ENCODE results near the gene WDR81.
A peak's percentile ranks its signal among the peaks of the same experiment; 100 is the strongest.
"Not testable (repeated sequence)": the region's sequence is repeated elsewhere in the genome, so short reads cannot be mapped to it uniquely, and the experiment has no call there.

Gene WDR81

DNA sequence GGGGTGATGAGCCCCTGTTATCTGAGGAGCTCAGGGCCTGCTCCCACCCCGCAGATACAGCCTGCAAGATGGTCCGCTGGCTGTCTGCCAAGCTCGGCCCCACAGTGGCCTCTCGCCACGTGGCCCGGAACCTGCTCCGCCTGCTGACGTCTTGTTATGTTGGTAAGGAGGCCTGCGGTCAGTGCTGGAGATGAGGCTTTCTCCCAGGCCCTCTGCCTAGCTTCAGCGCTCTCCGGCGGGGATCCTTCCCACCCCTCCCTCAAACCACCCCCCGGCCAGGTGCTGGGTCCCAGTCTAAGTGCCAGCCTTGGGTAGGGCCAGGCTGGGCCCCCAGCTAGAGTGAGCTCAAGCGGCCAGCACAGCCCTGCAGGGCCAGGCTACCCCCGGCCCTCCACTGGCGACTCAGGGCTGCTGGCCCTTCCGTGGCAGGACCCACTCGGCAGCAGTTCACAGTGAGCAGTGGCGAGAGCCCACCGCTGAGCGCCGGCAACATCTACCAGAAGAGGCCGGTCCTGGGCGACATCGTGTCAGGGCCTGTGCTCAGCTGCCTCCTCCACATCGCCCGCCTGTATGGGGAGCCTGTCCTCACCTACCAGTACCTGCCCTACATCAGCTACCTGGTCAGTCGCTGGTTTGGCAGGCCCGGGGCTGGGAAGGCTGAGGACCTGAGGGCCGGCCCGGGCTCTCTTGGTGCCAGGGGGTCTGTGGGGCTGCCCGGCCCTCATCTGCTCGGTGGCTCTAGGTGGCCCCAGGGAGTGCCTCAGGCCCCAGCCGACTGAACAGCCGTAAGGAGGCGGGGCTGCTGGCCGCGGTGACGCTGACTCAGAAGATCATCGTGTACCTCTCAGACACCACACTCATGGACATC lies 6.1 kb downstream of the WDR81 start:
- no peak for DNase-seq (ENCODE audit: low spot score)

DNA sequence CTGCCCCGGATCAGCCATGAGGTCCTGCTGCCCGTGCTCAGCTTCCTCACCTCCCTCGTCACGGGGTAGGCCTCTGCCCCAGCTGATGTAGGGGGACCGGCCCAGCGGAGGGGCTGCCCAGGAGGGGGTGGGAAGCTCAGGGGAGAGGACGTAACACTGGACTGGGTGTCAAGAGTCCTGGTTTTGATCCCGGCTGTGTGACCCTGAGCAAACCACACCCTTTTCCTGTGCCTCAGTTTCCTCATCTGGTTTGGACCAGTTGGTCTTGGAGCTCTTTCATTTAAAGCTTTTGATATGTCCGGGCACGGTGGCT lies 6.6 kb downstream of the WDR81 start:
- DNase-seq (ENCODE audit: low spot score) = no peak

DNA sequence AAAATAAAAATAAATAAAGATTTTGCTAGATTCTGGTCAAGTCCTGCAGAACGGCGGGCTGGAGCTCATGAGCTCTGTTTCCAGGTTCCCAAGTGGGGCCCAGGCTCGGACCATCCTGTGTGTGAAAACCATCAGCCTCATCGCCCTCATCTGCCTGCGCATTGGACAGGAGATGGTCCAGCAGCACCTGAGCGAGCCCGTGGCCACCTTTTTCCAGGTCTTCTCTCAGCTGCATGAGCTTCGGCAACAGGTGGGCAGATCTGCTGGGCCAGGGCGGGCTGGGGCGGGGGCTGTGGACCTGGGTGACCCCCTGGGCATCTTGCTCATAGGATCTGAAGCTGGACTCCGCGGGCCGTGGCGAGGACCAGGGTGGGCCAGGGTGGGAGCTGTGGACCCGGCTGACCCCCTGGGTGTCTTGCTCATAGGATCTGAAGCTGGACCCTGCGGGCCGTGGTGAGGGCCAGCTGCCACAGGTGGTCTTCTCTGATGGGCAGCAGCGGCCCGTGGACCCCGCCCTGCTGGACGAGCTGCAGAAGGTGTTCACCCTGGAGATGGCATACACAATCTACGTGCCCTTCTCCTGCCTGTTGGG lies 7.8 kb downstream of the WDR81 start:
- DNase-seq (ENCODE audit: low spot score) = no peak

- DNase-seq (ENCODE audit: low spot score) = peak; percentile 70
Measured at GRCh38 chr17:1732833-1733321, 8.4 kb downstream of the WDR81 start.

- DNase-seq (ENCODE audit: low spot score) = no peak
Measured at GRCh38 chr17:1733759-1734158, 9.3 kb downstream of the WDR81 start.

DNA sequence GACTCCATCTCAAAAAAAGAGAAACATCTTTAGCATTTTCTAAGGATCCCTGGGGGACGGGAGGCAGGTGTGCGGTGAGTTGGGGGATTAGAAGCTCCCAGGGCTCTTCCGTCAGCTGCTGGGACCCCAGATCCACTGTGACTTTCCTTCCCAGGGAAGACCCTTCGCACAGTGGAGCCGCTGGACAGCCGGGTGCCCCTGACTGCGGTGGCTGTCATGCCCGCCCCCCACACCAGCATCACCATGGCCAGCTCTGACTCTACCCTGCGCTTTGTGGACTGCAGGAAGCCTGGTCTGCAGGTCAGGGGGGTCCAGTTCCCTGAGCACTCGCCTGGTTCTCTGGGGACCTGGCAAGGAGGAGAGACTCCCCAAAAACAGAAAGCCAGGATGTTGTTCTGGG lies 10.9 kb downstream of the WDR81 start:
- no peak for DNase-seq (ENCODE audit: low spot score)

GRCh38 chr17:1735834-1736347 lies 11.4 kb downstream of the WDR81 start:
- no peak for DNase-seq (ENCODE audit: low spot score)

- no peak for DNase-seq (ENCODE audit: low spot score)
Measured at GRCh38 chr17:1736348-1737281, 12.1 kb downstream of the WDR81 start.

DNA sequence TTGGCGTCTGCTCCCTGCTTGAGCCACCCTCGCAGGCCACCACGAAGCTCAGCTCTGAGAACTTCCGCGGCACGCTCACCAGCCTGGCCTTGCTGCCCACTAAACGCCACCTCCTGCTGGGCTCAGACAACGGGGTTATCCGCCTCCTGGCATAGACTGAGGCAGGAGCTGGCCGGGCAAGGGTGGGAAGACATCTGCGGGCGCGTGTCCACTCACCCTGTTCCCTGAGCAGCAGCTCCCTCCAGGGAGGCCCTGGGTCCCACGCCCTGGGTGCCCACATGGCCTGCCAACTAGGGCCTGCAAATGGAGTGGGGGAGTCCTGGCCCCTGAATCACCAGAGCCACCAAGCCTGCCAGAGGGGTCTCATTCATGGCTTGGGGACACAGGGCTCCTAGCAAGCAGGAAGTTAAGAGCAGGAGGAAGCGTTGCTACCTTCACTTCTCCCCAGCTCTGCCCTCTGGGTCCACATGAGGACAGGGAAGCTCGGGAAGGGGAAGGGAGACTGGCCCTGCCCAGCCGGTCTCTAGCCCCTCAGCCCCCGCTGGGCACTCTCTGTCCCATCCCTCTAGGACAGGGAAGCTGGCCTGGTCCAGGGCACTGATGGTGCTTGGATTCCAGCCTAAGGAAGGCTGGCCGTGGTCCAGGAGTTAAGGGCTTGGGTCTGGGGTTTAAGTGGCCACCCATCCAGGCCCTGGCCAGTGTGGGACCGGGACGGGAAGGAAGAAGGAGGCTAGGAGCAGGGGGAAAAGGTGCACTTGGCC lies 13.2 kb downstream of the WDR81 start:
- no peak for DNase-seq (ENCODE audit: low spot score)

DNA sequence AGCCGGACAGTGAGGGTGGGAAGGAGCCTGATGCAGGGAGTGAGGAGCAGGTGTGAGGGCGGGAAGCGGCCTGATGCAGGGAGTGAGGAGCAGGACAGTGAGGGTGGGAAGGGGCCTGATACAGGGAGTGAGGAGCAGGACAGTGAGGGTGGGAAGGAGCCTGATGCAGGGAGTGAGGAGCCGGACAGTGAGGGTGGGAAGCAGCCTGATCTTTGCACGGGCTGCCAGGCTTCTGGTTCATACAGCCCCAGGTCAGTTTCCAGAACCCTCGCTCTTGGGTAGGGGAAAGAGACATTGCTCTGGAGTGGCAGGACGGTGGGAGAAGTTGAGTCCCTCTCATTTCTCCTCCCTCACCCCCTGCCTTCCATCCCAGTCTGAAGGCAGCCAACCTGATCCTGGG lies 17.4 kb downstream of the WDR81 start:
- DNase-seq (ENCODE audit: low spot score) = not testable (repeated sequence)

GRCh38 chr17:1742371-1743087 lies 18.0 kb downstream of the WDR81 start, which contains the start of gene SERPINF2:
Gene SERPINF2, plus strand, starts transcription at chr17:1742871. Its CDS starts 2,125 bp downstream, at chr17:1744996.
- no peak for DNase-seq (ENCODE audit: low spot score)

- DNase-seq (ENCODE audit: low spot score) = no peak
Measured at GRCh38 chr17:1743088-1743439, 18.6 kb downstream of the WDR81 start.

GRCh38 chr17:1744551-1745512 lies 20.3 kb downstream of the WDR81 start:
- DNase-seq (ENCODE audit: low spot score) = no peak

DNA sequence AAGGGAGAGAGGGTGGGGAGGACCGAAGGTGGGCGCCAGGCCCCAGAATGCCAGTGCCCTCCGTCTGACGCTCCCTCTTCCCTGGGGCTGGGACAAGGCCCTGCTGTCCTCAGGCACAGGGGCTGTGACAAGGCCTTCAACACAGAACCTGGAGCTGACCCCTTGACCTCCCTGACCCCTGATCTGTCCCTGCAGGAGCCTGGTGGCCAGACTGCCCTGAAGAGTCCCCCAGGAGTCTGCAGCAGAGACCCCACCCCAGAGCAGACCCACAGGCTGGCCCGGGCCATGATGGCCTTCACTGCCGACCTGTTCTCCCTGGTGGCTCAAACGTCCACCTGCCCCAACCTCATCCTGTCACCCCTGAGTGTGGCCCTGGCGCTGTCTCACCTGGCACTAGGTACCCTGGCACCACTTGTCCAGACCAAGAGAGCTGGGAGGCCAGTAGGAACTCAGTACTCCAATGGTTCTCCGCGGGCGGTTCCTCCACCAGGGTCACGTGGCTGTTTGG lies 21.1 kb downstream of the WDR81 start:
- no peak for DNase-seq (ENCODE audit: low spot score)

DNA sequence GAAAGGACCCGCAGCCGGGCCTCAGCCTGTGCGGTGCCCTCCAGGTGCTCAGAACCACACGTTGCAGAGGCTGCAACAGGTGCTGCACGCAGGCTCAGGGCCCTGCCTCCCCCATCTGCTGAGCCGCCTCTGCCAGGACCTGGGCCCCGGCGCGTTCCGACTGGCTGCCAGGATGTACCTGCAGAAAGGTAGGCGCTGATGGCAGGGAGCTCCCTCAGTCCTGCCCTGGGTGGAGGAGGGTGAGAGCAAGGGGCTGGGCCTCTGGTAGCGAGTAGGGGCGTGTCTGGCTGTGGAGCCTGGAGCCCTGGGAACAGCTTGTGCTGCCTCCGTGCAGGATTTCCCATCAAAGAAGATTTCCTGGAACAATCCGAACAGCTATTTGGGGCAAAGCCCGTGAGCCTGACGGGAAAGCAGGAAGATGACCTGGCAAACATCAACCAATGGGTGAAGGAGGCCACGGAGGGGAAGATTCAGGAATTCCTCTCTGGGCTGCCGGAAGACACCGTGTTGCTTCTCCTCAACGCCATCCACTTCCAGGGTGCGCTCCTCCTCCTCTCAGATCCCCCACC lies 22.6 kb downstream of the WDR81 start:
- no peak for DNase-seq (ENCODE audit: low spot score)

- DNase-seq (ENCODE audit: low spot score) = no peak
Measured at GRCh38 chr17:1750628-1751027, 26.1 kb downstream of the WDR81 start.

GRCh38 chr17:1752425-1753262 lies 28.1 kb downstream of the WDR81 start:
- peak; percentile 35 for DNase-seq (ENCODE audit: low spot score)

DNA sequence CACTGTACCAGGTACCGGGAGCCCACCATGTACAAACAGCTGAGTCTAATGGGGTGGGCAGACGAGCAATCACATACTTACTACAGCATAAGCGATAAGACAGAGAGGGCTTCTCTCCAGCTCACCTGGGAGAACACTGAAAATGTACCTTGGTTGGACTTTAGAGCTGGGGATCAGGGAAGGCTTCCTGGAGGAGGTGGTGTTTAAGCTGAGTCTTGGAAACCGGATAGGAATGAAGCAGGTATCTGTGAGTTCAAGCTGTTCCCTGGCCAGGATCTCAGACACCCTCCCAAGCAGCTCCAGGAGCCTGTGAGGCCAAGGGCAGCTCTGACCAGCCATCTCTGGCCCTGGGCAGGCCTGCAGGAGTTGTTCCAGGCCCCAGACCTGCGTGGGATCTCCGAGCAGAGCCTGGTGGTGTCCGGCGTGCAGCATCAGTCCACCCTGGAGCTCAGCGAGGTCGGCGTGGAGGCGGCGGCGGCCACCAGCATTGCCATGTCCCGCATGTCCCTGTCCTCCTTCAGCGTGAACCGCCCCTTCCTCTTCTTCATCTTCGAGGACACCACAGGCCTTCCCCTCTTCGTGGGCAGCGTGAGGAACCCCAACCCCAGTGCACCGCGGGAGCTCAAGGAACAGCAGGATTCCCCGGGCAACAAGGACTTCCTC lies 29.4 kb downstream of the WDR81 start:
- DNase-seq (ENCODE audit: low spot score) = no peak
